ENCODE results near the gene ABCC1.

ABCC1 gene

GRCh38 chr16:16012144-16012543 is 62.7 kb downstream of the ABCC1 start:
- no peak for TF ChIP-seq CTCF (IDR thresholded peaks at IDR 0.05)
- DNase-seq: no peak
- Mint-ChIP-seq H3K36me3 (ENCODE audit: low read depth) (peaks cover 62% of the 10 kb centered on the region), H3K4me1 (peaks cover 18% of the 10 kb centered on the region), H3K4me3 (no peak overlapping the region), H3K27ac (no peak overlapping the region), H3K9me3 (no peaks in the 10 kb centered on the region), H3K27me3 (ENCODE audit: low read depth, poor library complexity) (peaks cover 2% of the 10 kb centered on the region)

- Mint-ChIP-seq H3K36me3 (ENCODE audit: low read depth) (peaks cover 71% of the 10 kb centered on the region), H3K27ac (no peak overlapping the region), H3K27me3 (ENCODE audit: low read depth, poor library complexity) (no peaks in the 10 kb centered on the region), H3K4me3 (no peak overlapping the region), H3K4me1 (peaks cover 9% of the 10 kb centered on the region), H3K9me3 (no peaks in the 10 kb centered on the region)
- no peak for TF ChIP-seq CTCF (IDR thresholded peaks at IDR 0.05)
- no peak for DNase-seq
Observed at GRCh38 chr16:16013812-16014211, 64.4 kb downstream of the ABCC1 start.

- Mint-ChIP-seq H3K4me3 (no peak overlapping the region), H3K27ac (no peak overlapping the region), H3K36me3 (ENCODE audit: low read depth) (peaks cover 70% of the 10 kb centered on the region), H3K27me3 (ENCODE audit: low read depth, poor library complexity) (no peaks in the 10 kb centered on the region), H3K4me1 (peaks cover 5% of the 10 kb centered on the region), H3K9me3 (no peaks in the 10 kb centered on the region)
- no peak for TF ChIP-seq CTCF (IDR thresholded peaks at IDR 0.05)
- no peak for DNase-seq
Observed at GRCh38 chr16:16014329-16015224, 65.2 kb downstream of the ABCC1 start.

GRCh38 chr16:16015849-16016248 is 66.4 kb downstream of the ABCC1 start:
- DNase-seq: no peak
- Mint-ChIP-seq H3K36me3 (ENCODE audit: low read depth) (peaks cover 70% of the 10 kb centered on the region), H3K4me1 (peaks cover 11% of the 10 kb centered on the region), H3K27me3 (ENCODE audit: low read depth, poor library complexity) (no peaks in the 10 kb centered on the region), H3K27ac (no peak overlapping the region), H3K9me3 (no peaks in the 10 kb centered on the region), H3K4me3 (no peak overlapping the region)
- TF ChIP-seq CTCF (IDR thresholded peaks at IDR 0.05): no peak

GRCh38 chr16:16016388-16016964 is 67.1 kb downstream of the ABCC1 start:
- H3K4me1 Mint-ChIP-seq: peaks cover 18% of the 10 kb centered on the region
- H3K4me3 Mint-ChIP-seq: no peak overlapping the region
- no peak for DNase-seq
- TF ChIP-seq CTCF (IDR thresholded peaks at IDR 0.05): no peak
- H3K27ac Mint-ChIP-seq: no peak overlapping the region
- peaks cover 67% of the 10 kb centered on the region for H3K36me3 Mint-ChIP-seq (ENCODE audit: low read depth)
- peaks cover 2% of the 10 kb centered on the region for H3K27me3 Mint-ChIP-seq (ENCODE audit: low read depth, poor library complexity)
- no peaks in the 10 kb centered on the region for H3K9me3 Mint-ChIP-seq

Data from nephron progenitor cell (in vitro differentiated cells).